Osteocyte (in vitro differentiated cells): ENCODE data around the gene INTS1. TPM values are rescaled to one million over a fixed set of nuclear protein-coding genes. Genes with fewer than 3 reads are reported as not detected.

ENCODE experiments used
- DNase-seq: peaks from one replicate; pipeline ENCODE4 v3.0.0; 2021; ENCODE audit warnings: mixed read lengths; ENCODE audit not compliant: unreplicated experiment; ENCODE audit errors: extremely low spot score
- H3K27ac Mint-ChIP-seq: one replicate; pipeline ENCODE4 v1.8.0; 2021; ENCODE audit warnings: mild to moderate bottlenecking, mixed read lengths; ENCODE audit not compliant: unreplicated experiment
- H3K27me3 Mint-ChIP-seq: one replicate; pipeline ENCODE4 v1.8.0; 2021; ENCODE audit warnings: mixed read lengths; ENCODE audit not compliant: unreplicated experiment
- H3K36me3 Mint-ChIP-seq: one replicate; pipeline ENCODE4 v1.8.0; 2021; ENCODE audit warnings: mixed read lengths; ENCODE audit not compliant: unreplicated experiment
- H3K4me1 Mint-ChIP-seq: one replicate; pipeline ENCODE4 v1.8.0; 2021; ENCODE audit warnings: mixed read lengths; ENCODE audit not compliant: unreplicated experiment
- H3K4me3 Mint-ChIP-seq: one replicate; pipeline ENCODE4 v1.8.0; 2021; ENCODE audit warnings: mild to moderate bottlenecking, moderate library complexity, mixed read lengths; ENCODE audit not compliant: unreplicated experiment
- H3K9me3 Mint-ChIP-seq: one replicate; pipeline ENCODE4 v1.8.0; 2021; ENCODE audit warnings: mixed read lengths; ENCODE audit not compliant: unreplicated experiment
- total RNA-seq: library from RNA; stranded (reverse); gene quantifications from 2 replicates; pipeline ENCODE4 v1.2.1, GENCODE V29; 2021
- TF ChIP-seq, protein P1 (sequence below): fragments of 200-600 bp; sonication (generic); IDR thresholded peaks from 2 replicates; pipeline ENCODE4 v1.5.0; 2021; ENCODE audit warnings: antibody characterized with exemption, mild to moderate bottlenecking, moderate library complexity

Gene INTS1
- total RNA-seq, 1 donor from 2014 or later: 121 TPM

DNA sequence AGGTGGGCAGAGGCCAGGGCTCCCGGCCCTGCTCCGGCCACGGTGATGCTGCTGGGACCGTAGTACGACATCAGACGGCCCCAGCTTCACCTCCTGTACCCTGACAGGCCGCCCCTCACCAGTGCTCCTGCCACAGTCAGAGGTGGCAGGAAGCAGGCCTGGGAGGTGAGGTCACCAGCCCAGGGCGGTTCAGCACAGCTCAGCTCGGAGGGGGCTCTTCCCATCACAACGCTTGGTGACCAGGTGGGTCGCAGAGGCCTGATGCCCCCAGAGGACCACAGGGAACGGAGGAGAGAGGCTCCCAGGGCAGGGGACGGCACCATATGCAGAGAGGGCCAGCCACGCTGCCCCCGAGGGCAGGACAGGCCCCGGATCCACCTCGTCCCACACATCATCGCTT lies 53.8 kb downstream of the INTS1 start:
- Mint-ChIP-seq H3K4me1 (peaks cover 50% of the 10 kb centered on the region), H3K36me3 (no peaks in the 10 kb centered on the region), H3K4me3 (no peak overlapping the region), H3K9me3 (no peaks in the 10 kb centered on the region), H3K27ac (no peak overlapping the region), H3K27me3 (no peaks in the 10 kb centered on the region)
- no peak for DNase-seq
- TF ChIP-seq, protein P1, sequence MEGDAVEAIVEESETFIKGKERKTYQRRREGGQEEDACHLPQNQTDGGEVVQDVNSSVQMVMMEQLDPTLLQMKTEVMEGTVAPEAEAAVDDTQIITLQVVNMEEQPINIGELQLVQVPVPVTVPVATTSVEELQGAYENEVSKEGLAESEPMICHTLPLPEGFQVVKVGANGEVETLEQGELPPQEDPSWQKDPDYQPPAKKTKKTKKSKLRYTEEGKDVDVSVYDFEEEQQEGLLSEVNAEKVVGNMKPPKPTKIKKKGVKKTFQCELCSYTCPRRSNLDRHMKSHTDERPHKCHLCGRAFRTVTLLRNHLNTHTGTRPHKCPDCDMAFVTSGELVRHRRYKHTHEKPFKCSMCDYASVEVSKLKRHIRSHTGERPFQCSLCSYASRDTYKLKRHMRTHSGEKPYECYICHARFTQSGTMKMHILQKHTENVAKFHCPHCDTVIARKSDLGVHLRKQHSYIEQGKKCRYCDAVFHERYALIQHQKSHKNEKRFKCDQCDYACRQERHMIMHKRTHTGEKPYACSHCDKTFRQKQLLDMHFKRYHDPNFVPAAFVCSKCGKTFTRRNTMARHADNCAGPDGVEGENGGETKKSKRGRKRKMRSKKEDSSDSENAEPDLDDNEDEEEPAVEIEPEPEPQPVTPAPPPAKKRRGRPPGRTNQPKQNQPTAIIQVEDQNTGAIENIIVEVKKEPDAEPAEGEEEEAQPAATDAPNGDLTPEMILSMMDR: no peak

- no peak overlapping the region for H3K27ac Mint-ChIP-seq
Observed at GRCh38 chr7:1449951-1450350, 54.2 kb downstream of the INTS1 start.

DNA sequence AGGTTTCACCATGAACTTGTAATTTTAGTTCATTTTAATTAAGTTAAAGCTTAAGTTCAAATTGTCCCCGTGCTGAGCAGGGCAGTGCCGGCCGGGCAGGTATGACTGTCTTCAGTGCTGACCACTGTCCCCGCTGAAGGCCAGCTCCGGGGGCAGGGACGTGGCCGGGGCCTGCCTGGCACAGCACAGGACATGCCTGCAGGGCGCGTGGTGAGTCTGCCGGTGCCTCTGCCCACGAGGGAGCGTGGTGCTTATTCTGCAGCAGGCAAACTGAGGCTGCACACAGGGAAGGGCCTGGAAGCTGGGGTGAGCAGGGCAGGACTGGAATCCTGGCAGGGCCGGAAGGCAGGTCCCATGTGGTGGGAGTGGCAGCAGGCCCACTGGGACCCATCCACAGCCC lies 54.7 kb downstream of the INTS1 start:
- no peak for DNase-seq
- Mint-ChIP-seq H3K4me3 (no peak overlapping the region), H3K27ac (no peak overlapping the region), H3K9me3 (no peaks in the 10 kb centered on the region), H3K36me3 (no peaks in the 10 kb centered on the region), H3K4me1 (peaks cover 44% of the 10 kb centered on the region), H3K27me3 (no peaks in the 10 kb centered on the region)
- TF ChIP-seq, protein P1: no peak

More at GRCh38 chr7:1449951-1450350, 54.2 kb downstream of the INTS1 start:
- H3K27me3 Mint-ChIP-seq: no peaks in the 10 kb centered on the region
- no peaks in the 10 kb centered on the region for H3K36me3 Mint-ChIP-seq
- DNase-seq: no peak
- H3K9me3 Mint-ChIP-seq: no peaks in the 10 kb centered on the region
- TF ChIP-seq, protein P1: no peak
- H3K4me3 Mint-ChIP-seq: no peak overlapping the region
- H3K4me1 Mint-ChIP-seq: peaks cover 47% of the 10 kb centered on the region

- no peak overlapping the region for H3K27ac Mint-ChIP-seq
- H3K9me3 Mint-ChIP-seq: no peaks in the 10 kb centered on the region
- DNase-seq: no peak
- TF ChIP-seq, protein P1: no peak
- no peaks in the 10 kb centered on the region for H3K27me3 Mint-ChIP-seq
- peaks cover 40% of the 10 kb centered on the region for H3K4me1 Mint-ChIP-seq
- no peak overlapping the region for H3K4me3 Mint-ChIP-seq
- H3K36me3 Mint-ChIP-seq: no peaks in the 10 kb centered on the region
Observed at GRCh38 chr7:1448958-1449357, 55.2 kb downstream of the INTS1 start.

GRCh38 chr7:1447551-1448244 lies 56.5 kb downstream of the INTS1 start:
- TF ChIP-seq, protein P1: no peak
- Mint-ChIP-seq H3K9me3 (no peaks in the 10 kb centered on the region), H3K36me3 (no peaks in the 10 kb centered on the region), H3K27ac (no peak overlapping the region), H3K4me1 (peaks cover 28% of the 10 kb centered on the region), H3K27me3 (no peaks in the 10 kb centered on the region), H3K4me3 (no peak overlapping the region)
- no peak for DNase-seq
